Activated T-cell treated with anti-CD3 and anti-CD28 coated beads for 48 hours (primary cell): Measurements from ENCODE around the gene TMEM150C.
A peak's percentile ranks its signal among the peaks of the same experiment; 100 is the strongest.

Source experiments
- DNase-seq: peaks from one replicate; pipeline ENCODE4 v3.0.0-alpha.2; 2020; ENCODE audit warnings: low read depth

TMEM150C gene

DNA sequence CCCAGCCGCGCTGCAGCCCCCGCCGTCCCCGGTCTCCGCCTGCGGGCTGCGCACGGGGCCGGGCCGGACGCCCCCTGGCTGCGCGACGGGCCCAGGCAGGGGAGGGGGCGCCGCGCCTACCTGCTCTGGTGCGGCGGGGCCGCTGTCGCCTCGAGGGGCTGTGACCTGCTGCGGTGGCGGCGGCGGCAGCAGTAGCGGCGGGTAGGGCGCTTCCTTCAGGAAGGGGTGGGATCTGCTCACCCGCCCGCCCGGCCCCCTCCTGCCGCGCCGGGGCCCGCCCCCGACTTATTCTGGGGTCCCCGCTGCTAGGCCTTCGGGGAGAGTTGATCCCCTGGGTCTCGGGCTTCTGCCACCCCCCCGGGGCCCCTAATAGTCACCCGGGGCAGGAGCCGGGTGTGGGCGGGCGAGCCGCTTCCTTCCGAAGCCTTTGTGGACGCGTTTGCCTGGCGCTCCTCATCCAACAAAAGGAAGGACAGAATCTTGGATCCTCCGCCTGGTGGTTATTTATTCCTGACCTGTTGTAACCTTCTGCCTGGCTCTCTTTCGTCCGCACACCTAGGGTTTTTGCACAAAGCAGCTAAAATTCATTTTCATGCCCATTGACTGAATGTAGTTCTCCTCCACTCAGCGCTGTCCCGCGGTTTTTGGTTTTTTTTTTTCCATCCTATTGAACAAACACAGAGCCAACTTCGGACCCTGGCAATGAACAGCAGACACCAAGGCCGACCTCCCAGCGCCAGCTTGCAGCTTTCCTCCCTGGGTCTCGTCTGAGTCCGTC lies at the start of gene TMEM150C:
TMEM150C (minus strand) TSS at position 203 of the 778 bp plus-strand sequence. CDS start 57,331 bp downstream, outside the sequence.
- peak; percentile 10 for DNase-seq

- DNase-seq, result no peak
Observed at GRCh38 chr4:82611527-82611926, 49.7 kb upstream of the TMEM150C start.

GRCh38 chr4:82610041-82610440 lies 48.3 kb upstream of the TMEM150C start:
- no peak for DNase-seq

DNA sequence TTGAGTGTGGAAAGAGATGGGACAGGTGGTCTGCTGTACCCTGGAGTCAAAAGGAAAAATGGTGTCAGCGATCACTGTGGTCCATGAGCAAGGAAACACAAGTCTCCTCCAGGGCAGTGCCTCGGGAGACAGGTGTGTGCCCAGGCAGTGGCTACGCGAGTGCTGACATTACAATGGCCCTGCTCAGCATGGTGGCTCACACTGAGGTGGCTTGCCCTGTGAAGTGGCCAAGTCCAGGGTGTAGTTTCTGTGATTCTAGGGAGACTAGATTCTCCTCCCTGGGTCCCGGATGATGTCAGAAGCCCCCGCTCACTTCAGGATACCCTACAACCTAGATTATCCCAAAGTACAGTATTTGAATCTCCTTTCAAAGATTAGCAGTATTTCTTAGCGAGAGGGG lies 44.8 kb upstream of the TMEM150C start:
- no peak for DNase-seq

- no peak for DNase-seq
Observed at GRCh38 chr4:82604522-82604921, 42.7 kb upstream of the TMEM150C start.

DNA sequence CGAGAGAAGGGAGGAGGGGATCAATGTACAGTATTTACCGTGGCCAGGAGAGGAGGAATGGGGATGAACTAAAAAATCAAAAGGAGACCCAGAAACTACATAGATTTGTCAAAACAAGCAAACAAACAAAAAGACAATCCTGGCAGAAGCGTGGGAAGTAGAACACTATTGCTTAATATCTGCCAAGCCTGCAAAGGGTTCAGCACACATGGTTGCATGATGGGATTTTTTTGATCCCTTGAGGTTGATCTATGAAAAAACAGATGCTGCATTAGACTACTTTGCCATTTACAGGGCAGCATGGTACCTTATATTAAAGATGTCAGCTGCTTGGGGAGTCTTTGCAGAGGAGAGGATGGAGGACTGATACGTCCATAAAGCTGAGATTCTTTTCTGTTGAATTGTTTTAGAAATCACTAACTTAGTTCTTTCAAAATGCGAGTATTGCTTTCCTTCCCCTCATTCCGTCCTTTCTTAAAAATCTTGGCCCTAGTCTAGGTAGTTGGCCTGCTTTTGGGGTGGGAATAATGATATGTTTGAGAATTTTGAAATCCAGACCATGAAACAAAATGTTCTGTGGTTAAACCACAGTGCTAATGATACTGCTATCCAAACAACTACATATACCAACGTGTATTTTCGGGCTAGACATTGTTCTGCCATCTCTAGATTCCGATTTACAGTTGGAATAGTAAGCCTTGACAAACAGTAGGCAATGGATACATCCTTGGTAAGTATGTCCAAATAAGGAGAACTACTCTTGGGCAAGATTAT lies 39.6 kb upstream of the TMEM150C start:
- no peak for DNase-seq

DNA sequence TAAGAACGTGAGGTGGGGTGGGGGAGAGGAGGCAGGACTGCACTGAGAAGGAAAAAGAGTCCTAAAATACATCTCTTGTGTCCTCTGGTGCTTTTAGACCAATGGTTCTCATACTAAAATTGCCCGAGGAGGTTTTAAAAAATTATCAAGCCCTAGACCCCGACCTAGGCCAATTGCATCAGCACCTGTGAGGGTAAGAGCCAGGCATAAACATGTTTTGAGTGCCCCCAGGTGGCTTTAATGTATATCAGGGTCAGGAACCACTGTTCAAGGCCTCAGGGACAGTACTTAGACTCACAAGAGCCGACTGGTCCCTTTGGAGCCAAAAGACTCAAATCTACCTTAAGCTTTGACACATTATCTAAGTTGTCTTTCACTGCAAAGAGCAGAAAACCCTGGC lies 37.5 kb upstream of the TMEM150C start:
- no peak for DNase-seq

DNA sequence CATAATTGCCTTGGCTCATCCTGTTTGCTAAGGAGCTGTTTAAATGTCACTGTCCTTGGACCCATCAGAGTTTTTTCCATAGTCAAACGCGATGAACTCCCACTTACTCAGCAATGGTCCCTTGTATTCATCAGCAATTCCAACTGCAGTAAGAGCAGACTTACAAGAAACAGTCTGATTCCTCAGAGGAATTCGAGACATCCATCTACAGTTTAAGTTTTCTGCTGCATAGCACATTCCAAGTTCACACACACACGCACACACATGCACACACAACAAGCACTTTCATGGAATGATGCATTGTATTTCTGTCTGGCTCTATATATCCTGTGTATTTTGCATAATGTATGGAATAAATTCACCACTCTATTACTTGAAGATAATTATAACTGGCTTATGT lies 32.7 kb upstream of the TMEM150C start:
- DNase-seq, result no peak

- DNase-seq, result no peak
Observed at GRCh38 chr4:82593411-82593810, 31.6 kb upstream of the TMEM150C start.

GRCh38 chr4:82592639-82593038 lies 30.9 kb upstream of the TMEM150C start:
- no peak for DNase-seq

GRCh38 chr4:82591592-82591991 lies 29.8 kb upstream of the TMEM150C start:
- no peak for DNase-seq

GRCh38 chr4:82589756-82590155 lies 28.0 kb upstream of the TMEM150C start:
- DNase-seq, result no peak

DNA sequence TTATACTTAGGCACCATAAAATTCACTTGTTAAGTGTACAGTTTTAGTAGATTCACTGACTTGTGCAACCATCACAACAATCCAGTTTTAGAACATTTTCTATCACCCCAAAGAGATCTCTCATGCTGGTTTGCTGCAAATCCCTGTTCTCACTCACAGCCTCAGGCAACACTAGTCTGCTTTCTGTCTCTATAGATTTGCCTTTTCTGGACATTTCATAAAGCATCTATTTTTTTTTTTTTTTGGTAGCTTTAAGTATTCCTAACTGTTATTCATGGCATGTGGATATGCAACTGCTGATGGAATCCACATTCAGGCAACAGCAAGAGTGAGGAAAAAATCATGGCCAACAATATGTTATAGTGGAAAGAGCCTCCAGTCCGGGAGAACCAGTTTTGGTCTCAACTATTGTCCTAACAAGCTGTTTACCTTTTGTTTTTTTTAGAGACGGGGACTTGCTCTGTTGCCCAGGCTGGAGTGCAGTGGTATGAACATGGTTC lies 27.0 kb upstream of the TMEM150C start:
- DNase-seq, result no peak

DNA sequence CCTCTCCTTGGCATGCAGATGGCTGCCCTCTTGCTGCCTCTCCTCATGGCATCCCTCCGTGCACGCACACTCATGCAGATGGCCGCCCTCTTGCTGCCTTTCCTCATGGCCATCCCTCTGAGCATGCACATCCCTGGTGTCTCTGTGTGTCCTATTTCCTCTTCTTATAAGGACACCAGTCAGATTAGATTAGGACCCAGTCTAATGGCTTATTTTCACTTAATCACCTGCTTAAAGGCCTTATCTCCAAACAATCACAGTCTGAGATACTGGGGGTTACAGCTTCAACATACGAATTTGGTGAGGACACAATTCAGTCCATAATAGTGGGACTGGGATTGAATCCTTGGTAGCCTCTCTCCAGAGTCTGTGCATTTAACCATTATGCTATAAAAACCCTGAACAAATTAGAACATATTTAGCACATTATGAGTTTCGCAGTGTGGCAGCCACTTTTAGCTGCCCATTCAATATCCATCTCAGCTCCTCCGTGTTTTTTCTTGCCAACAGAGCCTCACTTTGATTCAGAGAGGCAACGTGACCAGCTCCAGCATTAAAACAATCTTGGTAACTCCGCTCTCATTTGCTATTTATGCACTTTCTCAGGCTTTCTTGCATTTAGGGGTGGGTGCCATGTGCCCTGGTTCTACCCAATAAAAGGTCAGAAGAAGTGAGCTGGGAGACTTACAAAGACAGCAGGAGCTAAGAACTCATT lies 26.2 kb upstream of the TMEM150C start:
- no peak for DNase-seq

GRCh38 chr4:82585690-82586435 lies 24.1 kb upstream of the TMEM150C start:
- no peak for DNase-seq

GRCh38 chr4:82584931-82585330 lies 23.1 kb upstream of the TMEM150C start:
- no peak for DNase-seq

DNA sequence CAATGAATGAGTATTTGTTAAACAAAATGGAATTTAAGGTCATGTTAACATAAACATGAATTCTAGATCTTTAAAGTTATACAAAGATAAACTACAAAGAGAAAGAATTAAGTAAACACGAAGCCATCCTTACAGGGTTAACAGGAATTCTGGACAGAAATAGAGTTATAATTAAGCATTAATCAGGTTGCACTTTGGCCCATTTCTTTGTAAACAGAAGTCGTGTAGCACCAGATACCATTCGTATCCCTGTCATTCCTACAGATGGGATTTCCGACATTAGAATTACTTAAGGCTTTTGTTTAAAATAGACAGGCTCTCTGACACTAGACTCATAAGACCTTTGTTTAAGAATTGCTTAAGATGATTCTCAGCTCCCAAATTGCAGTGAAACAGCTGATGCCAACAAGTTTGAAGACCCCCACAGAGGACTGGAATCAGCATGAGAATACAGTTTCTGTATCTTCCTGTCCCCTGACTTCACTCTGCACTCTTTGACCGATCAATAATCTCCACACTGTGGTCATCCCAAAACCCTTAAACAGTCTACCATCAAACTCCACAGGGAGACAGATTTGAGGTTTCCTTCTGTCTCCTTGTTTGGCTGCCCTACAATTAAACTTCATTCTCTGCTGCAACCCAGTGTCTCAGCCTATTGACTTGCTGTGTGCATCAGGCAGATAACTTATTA lies 22.3 kb upstream of the TMEM150C start:
- DNase-seq, result no peak

DNA sequence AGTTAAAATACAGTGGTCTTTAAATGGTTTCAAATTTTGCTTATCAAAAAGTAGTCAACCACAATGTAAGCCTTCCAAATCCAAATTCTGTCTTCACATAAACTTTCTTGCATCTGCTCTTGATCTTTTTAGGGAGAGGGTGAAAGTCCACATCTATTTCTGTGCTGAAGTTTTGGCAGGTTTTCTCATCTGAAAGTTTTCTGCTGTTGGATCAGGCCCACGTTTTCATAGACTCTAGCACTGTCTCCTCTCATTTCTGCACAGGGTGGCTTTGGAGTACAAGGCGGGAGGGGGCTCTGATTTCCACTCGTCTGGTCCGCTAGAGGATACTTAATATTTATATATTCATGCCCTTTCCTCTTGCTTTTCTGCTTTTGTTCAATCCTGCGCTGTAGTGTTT lies 18.1 kb upstream of the TMEM150C start:
- no peak for DNase-seq

GRCh38 chr4:82578935-82579334 lies 17.1 kb upstream of the TMEM150C start:
- no peak for DNase-seq

DNA sequence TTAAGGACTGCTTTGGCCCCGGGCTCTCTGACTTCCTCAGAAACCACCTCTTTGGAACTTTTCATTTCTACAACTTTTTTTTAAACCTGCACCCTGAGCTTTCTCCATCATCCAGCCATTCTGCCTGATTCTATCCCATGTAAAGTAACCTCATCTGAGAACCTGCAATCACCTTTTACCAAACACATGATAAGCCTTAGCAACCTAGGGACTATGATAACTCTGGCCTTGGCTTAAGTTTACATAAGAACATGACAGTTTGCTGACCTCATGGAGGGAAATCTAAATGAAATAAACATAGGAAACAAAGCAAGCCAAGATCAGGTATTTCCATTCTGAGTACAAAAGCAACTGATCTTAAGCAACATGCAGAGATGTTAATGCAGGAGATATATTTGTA lies 15.7 kb upstream of the TMEM150C start:
- no peak for DNase-seq

GRCh38 chr4:82569727-82570126 lies 7.9 kb upstream of the TMEM150C start:
- no peak for DNase-seq
